ENCODE measurements around the gene EML1. TPM values are rescaled to one million over a fixed set of nuclear protein-coding genes. Genes with fewer than 3 reads are reported as not detected.

EML1 gene
- total and polyA plus RNA-seq, 2 of the 13 experiments (the other 11 are each of a cell fraction or from before 2014, with no cell fraction given) = 0.59 to 1.7 TPM

- no peaks in the 10 kb centered on the region for H3K27me3 ChIP-seq (ENCODE audit: control insufficient read depth in 1 of 2, insufficient read depth in 2 of 2, low read length in 2 of 2)
- ChIA-PET CTCF (ENCODE audit: low intra/inter-chr PET ratio, low total read pairs) (no interaction called here), POLR2A (no interaction called here)
- in situ Hi-C loops (cut with HindIII; ENCODE audit: extremely low pct_ligation_motif_present, low pct_unique_long_range_greater_than_20kb) (no loop called here), intact Hi-C loops (cut with micrococcal nuclease; ENCODE audit: unreplicated experiment) (no loop called here)
- no peak for TF ChIP-seq ZNF18 (CRISPR knock-in tag; IDR thresholded peaks at IDR 0.05; ENCODE audit: insufficient replicate concordance)
- TF ChIP-seq SP4 (CRISPR knock-in tag; IDR thresholded peaks at IDR 0.05) = no peak
- no peak for TF ChIP-seq ZNF354B (CRISPR knock-in tag; IDR thresholded peaks at IDR 0.05)
- no peak for TF ChIP-seq MEF2D (CRISPR knock-in tag; IDR thresholded peaks at IDR 0.05)
- TF ChIP-seq ZNF335 (CRISPR knock-in tag; IDR thresholded peaks at IDR 0.05) = no peak
- no peak for TF ChIP-seq DMAP1 (CRISPR knock-in tag; IDR thresholded peaks at IDR 0.05)
- no peak for TF ChIP-seq TGIF2 (CRISPR knock-in tag; IDR thresholded peaks at IDR 0.05)
- no peak for TF ChIP-seq POGZ (CRISPR knock-in tag; IDR thresholded peaks at IDR 0.05)
- TF ChIP-seq MEIS2 (CRISPR knock-in tag; IDR thresholded peaks at IDR 0.05) = no peak
- no peak for TF ChIP-seq PHB2 (IDR thresholded peaks at IDR 0.05; ENCODE audit: partially characterized antibody)
- TF ChIP-seq ZKSCAN5 (CRISPR knock-in tag; IDR thresholded peaks at IDR 0.05) = no peak
- TF ChIP-seq E2F1 (CRISPR knock-in tag; IDR thresholded peaks at IDR 0.05) = no peak
- TF ChIP-seq FOSL2 (CRISPR knock-in tag; IDR thresholded peaks at IDR 0.05) = no peak
- no peak for TF ChIP-seq ETS1 (CRISPR knock-in tag; IDR thresholded peaks at IDR 0.05)
- no peak for TF ChIP-seq ZNF275 (CRISPR knock-in tag; IDR thresholded peaks at IDR 0.05; ENCODE audit: borderline replicate concordance)
- no peak for TF ChIP-seq TCF12 (IDR thresholded peaks at IDR 0.05)
- TF ChIP-seq TCF12 (CRISPR knock-in tag; IDR thresholded peaks at IDR 0.05) = no peak
- no peak for TF ChIP-seq SOX5 (CRISPR knock-in tag; IDR thresholded peaks at IDR 0.05; ENCODE audit: borderline replicate concordance)
- no peaks in the 10 kb centered on the region for H3K9me3 ChIP-seq (ENCODE audit: low read length)
- DNase-seq (ENCODE audit: low spot score) (no peak), ATAC-seq (no peak; the same call in 2 of the 3 replicates), FAIRE-seq (no peak)
- no peak overlapping the region for H3K27ac ChIP-seq (ENCODE audit: extremely low read length, insufficient read depth, low read length)
- H3K4me3 ChIP-seq (replicated peaks in 1 of 3; ENCODE audit: insufficient read depth in 1 of 3, low read depth in 2 of 3, low read length in 3 of 3) = no peak overlapping the region
- no peaks in the 10 kb centered on the region for H3K36me3 ChIP-seq (replicated peaks in 1 of 2; ENCODE audit: control insufficient read depth in 1 of 2, insufficient read depth in 2 of 2, low read length in 2 of 2)
- H3K4me1 ChIP-seq (ENCODE audit: insufficient read depth, low read length) = peaks cover 30% of the 10 kb centered on the region
- BruUV-seq (replicated peaks) = no TSS peak
- no peak overlapping the region for H2AFZ ChIP-seq (ENCODE audit: low read length)
- WGBS (ENCODE audit: low lambda C conversion rate) = 67% methylated on average over 4 of the region's 7 CpGs
- H3K9ac ChIP-seq (ENCODE audit: insufficient read depth, low read depth, low read length) = no peak overlapping the region
- H3K4me2 ChIP-seq (ENCODE audit: low read depth, low read length) = no peak overlapping the region
- no peaks in the 10 kb centered on the region for H4K20me1 ChIP-seq (ENCODE audit: insufficient read depth, low read length)
- H3K79me2 ChIP-seq (ENCODE audit: insufficient read depth, low read length) = no peaks in the 10 kb centered on the region
Observed at GRCh38 chr14:99908653-99909250, 115.5 kb downstream of the EML1 start.
